GDM1 (cell line): Measurements from ENCODE around the gene PDZD7.

Experiments
- DNase-seq: peaks from one replicate; lab custom pipeline; 2025; lab: John Stamatoyannopoulos, UW

The PDZD7 gene

GRCh38 chr10:101061624-101062231 lies 30.8 kb upstream of the PDZD7 start, which contains the start of gene KAZALD1:
TSS of gene KAZALD1 (plus strand) at chr10:101061989. CDS start at chr10:101062593, 604 bp downstream.
- DNase-seq, result no peak

DNA sequence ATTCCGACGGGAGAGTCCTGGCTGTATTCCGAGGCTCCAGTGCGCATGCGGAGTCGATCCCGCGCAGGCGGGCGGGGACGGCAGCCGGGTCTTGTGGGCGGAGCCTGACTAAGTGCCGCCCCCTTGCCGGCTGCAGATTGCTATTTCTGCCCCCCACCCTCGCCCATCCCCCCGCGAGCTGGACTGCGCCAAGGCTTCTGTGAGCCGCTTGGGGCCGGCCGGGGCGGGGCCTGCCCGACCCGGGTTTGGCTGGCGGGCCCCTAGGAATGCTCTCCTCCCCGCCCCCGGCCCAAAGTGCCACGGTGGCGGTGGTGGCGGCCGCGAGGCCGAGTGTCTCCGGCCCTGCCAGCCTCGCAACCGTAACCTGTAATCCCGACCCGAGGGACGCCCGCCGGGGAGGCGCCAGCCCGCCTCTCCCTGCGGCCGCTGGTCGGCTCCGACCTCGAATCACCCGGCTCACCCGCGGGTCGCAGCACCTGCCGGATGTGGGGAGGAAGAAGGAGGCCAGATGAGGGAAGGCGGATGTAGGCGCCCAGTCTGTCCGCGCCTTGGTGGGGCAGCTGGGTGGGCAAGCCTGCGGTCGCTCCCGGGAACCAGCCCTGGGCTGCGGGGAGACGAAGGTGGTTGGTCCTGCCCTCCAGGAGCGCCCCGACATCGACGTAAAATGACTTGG lies 30.2 kb upstream of the PDZD7 start:
- peak; percentile 94 for DNase-seq

DNA sequence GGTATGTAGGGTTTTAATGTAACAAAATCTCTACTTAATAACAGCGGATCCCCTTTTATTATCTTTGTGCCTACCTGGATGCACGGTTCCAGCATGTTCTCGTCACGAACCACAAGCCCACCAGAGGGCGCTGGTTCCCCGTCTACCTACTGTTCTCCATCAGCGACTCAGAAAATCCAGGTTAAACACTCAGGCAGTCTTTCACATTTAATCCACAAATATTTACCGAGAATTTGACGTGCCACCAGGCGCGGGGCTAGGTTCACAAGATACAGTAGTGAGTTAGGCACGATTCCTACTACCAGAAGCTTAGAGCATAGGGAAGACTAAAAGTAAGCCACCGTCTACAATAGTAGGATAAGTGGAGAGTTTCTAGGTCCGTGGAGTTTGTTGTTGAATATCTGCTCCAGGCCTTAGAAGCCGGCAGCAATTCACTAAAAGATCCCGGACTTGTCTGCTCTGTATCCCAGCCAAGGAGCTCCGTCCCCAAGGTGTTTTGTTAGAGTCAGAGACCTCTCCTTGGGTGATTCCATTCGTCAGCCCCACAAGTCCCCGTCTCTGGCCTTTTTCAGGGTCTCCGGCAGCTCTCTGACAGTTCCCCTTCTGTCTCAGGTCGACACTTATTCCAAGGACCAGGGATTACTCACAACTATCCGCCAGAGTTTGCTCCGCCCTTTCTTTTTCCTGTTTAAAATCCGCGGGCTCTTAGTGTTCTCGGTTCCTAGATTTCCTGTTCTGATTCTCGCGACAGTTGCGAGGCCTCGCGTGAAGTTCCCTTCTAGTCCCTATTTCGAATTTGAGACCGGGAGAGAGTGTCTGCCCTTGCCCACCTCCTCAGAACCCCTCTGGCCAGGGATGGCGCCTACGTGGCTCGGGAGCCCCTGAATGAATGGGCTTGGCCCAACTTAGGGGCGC lies 29.4 kb upstream of the PDZD7 start:
- peak; percentile 92 for DNase-seq

DNA sequence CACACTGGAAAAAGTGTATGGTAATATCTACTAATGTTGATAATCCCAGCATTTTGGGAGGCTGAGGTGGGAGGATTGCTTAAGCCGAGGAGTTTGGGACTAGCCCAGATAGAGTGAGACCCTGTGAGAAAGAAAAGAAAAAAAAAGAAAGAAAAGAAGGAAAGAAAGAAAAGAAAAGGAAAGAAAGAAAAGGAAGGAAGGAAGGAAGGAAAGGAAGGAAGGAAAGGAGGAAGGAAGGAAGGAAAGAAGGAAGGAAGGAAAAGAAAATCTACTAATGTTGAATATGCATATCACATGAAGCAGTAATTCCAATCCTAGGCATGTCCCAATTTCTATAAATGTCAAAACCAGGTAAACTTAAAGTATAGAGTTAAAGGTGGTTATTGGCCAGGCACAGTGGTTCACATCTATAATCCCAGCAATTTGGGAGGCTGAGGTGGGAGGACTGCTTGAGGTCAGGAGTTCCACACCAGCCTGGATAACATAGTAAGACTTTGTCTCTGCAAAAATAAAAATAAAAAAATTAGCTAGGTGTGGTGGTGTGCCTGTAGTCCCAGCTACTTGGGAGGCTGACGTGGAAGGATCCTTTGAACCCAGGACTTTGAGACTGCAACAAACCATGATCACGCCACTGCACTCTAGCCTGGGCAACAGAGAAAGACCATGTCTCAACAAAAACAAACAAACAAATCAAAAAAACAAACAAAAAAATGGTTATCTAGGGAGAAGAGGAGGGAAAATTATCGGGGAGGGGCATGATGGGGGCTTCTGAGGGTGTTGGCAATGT lies 25.6 kb upstream of the PDZD7 start:
- no peak for DNase-seq

GRCh38 chr10:101055411-101055810 lies 24.5 kb upstream of the PDZD7 start:
- no peak for DNase-seq

DNA sequence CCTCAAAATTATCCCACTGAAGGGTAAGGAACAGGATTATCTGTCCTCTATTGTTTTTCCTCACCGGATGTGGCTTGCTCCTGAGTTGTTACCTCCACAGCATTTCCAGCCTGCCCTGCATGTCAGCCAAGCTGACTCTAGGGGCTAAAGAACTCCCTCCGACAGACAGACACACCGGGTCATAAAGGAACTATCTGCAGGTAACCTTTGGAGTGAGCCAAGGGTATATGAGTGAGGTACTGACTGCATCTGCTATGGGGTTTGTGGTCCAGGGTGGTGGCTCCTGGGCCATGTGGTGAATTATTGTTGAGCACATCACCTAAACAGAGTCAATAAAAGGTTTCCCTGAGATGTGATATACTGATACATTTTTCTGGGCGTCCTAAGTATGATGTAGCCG lies 23.9 kb upstream of the PDZD7 start:
- no peak for DNase-seq

DNA sequence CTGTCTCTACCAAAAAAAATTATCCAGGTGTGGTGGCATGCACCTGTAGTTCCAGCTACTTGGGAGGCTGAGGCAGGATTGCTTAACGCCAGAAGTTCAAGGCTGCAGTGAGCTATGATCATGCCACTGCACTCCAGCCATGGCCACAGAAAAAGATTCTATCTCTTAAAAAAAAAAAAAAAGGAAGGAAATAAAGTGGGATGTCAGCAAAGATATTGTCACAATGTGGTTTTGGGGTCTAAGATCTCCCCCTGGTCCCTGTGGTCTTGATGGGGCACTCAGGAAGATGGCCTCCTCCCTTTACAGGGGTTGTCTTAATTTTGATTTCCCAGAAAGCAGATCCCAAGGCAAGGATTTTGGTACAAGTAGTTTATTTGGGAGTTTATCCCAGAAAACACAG lies 23.4 kb upstream of the PDZD7 start:
- DNase-seq, result peak; percentile 58

GRCh38 chr10:101053516-101053915 lies 22.6 kb upstream of the PDZD7 start:
- DNase-seq, result no peak

- no peak for DNase-seq
Measured at GRCh38 chr10:101052285-101052684, 21.4 kb upstream of the PDZD7 start.

DNA sequence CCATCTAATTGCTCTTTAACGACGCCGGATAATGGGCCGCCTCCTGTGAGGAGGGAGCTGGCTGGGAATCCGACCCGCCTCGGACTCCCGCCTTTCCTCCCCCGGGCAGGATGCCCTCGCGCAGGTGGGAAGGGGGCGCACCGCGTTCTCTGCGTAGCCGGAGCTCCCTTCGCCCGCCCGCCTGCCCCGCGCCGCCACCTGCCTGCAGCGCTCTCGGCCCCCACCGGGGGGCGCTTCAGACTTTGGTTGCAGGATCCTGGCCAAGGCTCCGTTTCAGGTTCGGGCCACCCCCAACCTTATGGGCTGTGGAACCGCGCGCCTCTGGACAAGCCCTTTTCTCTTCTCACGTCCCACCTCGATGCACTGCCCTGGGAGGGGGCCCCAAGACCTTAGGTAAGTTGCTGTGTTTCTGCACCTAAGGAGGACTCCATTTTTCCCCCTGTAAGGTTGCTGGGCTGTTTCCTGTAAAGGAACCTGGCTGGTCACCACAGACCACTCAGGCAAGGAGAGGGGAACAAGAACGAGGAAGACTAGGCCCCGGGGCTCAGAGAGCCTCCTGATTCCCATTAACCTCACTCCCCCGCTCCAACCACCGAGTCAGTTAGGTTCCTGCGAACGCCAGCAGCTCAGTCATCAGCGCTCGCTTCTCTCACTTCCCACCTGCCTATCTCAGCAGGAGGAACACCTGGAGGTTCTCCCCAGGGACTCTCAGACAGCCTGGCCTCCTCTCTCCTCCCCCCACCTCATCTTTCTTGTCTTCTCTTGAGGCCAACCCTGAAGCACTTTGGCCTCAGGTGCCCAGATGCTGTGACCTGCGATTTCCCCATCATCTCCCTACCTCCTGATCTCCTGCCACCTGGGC lies 19.5 kb upstream of the PDZD7 start:
- no peak for DNase-seq

DNA sequence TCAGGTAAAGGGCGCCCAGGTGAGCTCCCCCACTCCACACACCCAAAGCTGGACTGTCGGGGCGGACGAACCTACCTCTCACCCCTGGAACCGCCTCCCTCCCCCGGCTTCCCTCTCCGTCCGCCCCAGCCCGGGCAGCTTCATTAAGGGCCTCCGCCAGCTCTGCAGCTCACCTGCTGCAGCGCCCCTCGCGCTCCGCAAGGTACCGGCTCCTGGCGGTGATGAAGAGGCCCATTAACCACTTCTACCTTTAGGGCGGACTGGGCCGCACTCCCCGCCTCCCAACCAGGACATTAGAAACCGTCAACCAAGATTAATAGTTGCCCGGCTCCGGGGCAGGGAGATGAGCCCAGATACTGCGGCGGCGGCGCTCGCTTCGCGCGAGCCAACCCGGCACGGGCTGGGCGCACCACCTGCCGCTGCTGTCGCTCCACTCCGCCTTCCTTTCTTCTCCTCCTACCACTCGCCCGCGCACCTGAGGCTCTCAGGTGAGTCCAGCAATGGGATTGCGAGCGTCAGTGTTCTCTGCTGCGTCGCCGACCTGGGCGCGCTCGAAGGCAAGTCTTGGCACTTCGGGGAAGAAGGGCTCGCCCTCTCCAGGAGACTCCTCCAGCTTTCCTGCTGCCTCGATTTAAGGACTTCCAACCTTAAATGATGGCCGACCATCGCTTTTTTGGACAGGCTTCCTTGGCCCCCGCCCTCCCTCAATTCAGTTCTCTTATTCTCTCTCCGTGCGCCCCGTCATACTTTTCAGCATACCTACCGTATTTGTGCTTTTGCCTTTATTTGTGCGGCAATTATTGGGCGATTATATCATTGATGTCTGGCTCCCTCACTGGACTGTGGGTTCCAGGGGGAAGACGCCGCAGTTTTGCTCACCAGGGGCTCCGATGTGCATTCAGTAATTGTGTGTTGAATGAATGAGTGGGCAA lies 17.3 kb upstream of the PDZD7 start:
- no peak for DNase-seq

- no peak for DNase-seq
Measured at GRCh38 chr10:101047268-101047667, 16.3 kb upstream of the PDZD7 start.

- DNase-seq, result no peak
Measured at GRCh38 chr10:101046332-101047238, 15.7 kb upstream of the PDZD7 start.

- DNase-seq, result no peak
Measured at GRCh38 chr10:101044117-101044516, 13.2 kb upstream of the PDZD7 start.

DNA sequence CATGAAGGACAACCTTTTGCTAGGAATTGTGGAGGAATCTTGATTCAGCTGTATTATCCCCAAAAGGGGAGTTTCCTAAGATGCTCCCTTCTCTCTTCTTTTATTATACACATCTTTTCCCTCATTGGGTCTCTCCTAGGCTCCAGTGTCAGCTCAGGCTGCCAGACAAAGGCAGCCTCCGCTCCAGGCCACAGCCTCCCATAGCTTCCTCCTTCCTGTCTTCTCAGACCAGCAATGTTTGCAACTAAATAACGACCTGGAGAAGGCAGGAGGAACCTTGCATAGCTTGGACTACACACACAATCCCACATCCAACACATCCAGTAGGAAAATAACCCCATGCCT lies 12.4 kb upstream of the PDZD7 start:
- no peak for DNase-seq

DNA sequence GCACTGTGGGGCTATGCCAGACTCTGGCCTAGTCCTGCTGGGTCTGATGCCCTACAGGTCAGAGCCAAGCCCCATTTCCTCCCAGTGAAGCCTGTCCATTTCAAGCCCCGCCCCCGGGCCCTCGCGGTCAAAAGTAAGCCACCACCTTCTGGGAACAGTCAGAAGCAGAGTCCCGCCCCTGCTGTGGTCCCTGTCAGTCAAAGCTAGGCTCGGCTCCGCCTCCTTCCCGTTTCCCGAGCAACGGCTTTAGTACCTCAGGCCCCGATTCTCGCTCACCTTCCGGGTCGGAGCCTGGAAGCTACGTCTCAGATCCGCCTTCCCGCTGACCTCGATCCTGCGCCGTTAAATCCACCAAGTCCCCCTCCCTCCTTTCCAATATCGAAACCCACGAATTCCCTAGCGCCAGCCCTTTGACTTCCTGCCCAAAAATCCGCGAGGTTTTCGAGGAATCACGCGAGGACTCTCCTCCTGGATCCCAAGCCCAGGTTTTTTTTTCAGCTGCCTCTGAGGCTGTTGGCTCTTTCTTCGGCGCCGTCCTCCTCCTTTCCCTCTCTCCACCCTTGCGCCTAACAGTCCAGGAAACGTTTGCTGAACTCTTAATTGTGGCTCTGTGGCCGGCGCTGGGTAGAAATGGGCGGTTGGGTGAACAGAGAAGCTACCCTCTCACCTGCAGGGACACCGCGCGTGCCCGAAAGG lies 11.9 kb upstream of the PDZD7 start:
- peak; percentile 84 for DNase-seq

DNA sequence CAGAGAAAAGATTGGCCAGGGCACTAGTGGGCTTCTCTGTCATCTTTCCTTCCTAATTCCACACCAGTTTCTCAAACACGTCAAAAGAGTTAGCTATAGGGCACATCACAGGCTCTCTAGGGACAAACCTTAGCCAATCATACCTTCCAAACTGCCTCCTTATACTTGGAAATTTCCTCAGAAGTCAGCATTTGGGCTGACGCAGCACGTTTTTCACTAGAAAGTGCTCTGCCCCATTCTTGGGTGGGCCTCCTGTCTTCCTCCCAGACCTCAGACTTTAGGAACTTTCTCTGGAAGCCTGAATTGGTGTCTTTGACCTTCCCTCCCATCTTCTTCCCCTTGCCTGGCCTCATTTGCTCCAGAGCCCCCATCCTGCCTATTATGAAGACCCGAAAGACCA lies 11.2 kb upstream of the PDZD7 start:
- no peak for DNase-seq

GRCh38 chr10:101041252-101041761 lies 10.4 kb upstream of the PDZD7 start:
- peak; percentile 64 for DNase-seq
